K562 (cell line): ENCODE measurements around the gene GYS1. TPM values are rescaled to one million over a fixed set of nuclear protein-coding genes. Genes with fewer than 3 reads are reported as not detected.

Experiments
- ADNP ChIP-seq: fragments of 200-800 bp; sonication (Bioruptor generic); IDR thresholded peaks from 2 replicates; pipeline ENCODE4 v1.6.1; 2016; ENCODE audit warnings: missing genetic modification characterization, missing compliant biosample characterization
- CBFA2T3 ChIP-seq: fragments of 450-650 bp; IDR thresholded peaks from 2 replicates; pipeline ENCODE4 v1.6.1; 2017
- CTBP1 ChIP-seq: fragments of 450-650 bp; IDR thresholded peaks from 2 replicates; pipeline ENCODE4 v1.6.1; 2016; ENCODE audit warnings: borderline replicate concordance
- DNMT1 ChIP-seq: fragments of 450-650 bp; IDR thresholded peaks from 2 replicates; pipeline ENCODE4 v1.6.1; 2016; ENCODE audit warnings: antibody characterized with exemption, mild to moderate bottlenecking
- DPF2 ChIP-seq: fragments of 450-650 bp; IDR thresholded peaks from 2 replicates; pipeline ENCODE4 v1.6.1; 2016
- E2F3 ChIP-seq: fragments of 250-450 bp; sonication (Bioruptor Pico); IDR thresholded peaks from 2 replicates; pipeline ENCODE4 v1.4.0; 2020; ENCODE audit warnings: mild to moderate bottlenecking
- FOSL1 ChIP-seq: fragments of 200-800 bp; sonication (Bioruptor generic); conservative IDR thresholded peaks from 2 replicates; pipeline ENCODE4 v1.6.1; 2016; ENCODE audit warnings: missing genetic modification characterization, missing compliant biosample characterization
- FOXJ2 ChIP-seq: fragments of 200-800 bp; sonication (Bioruptor generic); IDR thresholded peaks from 2 replicates; pipeline ENCODE4 v1.6.1; 2016; ENCODE audit warnings: missing genetic modification characterization, missing compliant biosample characterization
- GABPB1 ChIP-seq: sonication (generic); formaldehyde crosslinking; IDR thresholded peaks from 2 replicates; pipeline ENCODE4 v1.8.0; 2022; ENCODE audit warnings: mild to moderate bottlenecking, missing genetic modification reagents
- GATAD2A ChIP-seq: fragments of 450-650 bp; IDR thresholded peaks from 2 replicates; pipeline ENCODE4 v1.6.1; 2017
- HMGN3 ChIP-seq: IDR thresholded peaks from 2 replicates; pipeline ENCODE4 v1.6.1; 2011; ENCODE audit warnings: borderline replicate concordance, low read depth, mild to moderate bottlenecking, mixed read lengths, low read length; ENCODE audit not compliant: insufficient read length; ENCODE audit errors: extremely low read depth
- HNRNPL ChIP-seq: fragments of 200-400 bp; formaldehyde crosslinking; IDR thresholded peaks from 2 replicates; pipeline ENCODE4 v1.6.1; 2017; ENCODE audit warnings: low read depth, mild to moderate bottlenecking, low read length
- ILK ChIP-seq: fragments of 450-650 bp; IDR thresholded peaks from 2 replicates; pipeline ENCODE4 v1.6.1; 2016; ENCODE audit warnings: missing genetic modification characterization, low read depth, mild to moderate bottlenecking, missing compliant biosample characterization, moderate library complexity, borderline replicate concordance
- MAFG ChIP-seq: fragments of 450-650 bp; conservative IDR thresholded peaks from 2 replicates; pipeline ENCODE4 v1.6.1; 2016; ENCODE audit warnings: missing genetic modification characterization, missing compliant biosample characterization
- NEUROD1 ChIP-seq: fragments of 150-350 bp; IDR thresholded peaks from 2 replicates; pipeline ENCODE4 v1.6.1; 2014; ENCODE audit warnings: borderline replicate concordance, low read length, low read depth; ENCODE audit not compliant: partially characterized antibody
- NRF1 ChIP-seq, 2 experiments: fragments of 450-650 bp; IDR thresholded peaks in 1 of 2; conservative IDR thresholded peaks in 1 of 2; 2 replicates each; pipeline ENCODE4 v1.6.1; 2014; ENCODE audit warnings: mild to moderate bottlenecking in 2 of 2
- POLR2AphosphoS2 ChIP-seq: IDR thresholded peaks from 2 replicates; pipeline ENCODE4 v1.6.1; 2012; ENCODE audit warnings: low read length, improper control_type of control experiment
- RBFOX2 ChIP-seq: fragments of 200-400 bp; formaldehyde crosslinking; IDR thresholded peaks from 2 replicates; pipeline ENCODE4 v1.6.1; 2017; ENCODE audit warnings: low read depth, mild to moderate bottlenecking, low read length, moderate library complexity
- RFX1 ChIP-seq: fragments of 450-650 bp; IDR thresholded peaks from 2 replicates; pipeline ENCODE4 v1.6.1; 2016; ENCODE audit warnings: mild to moderate bottlenecking, moderate library complexity
- STAT5A ChIP-seq: IDR thresholded peaks from 2 replicates; pipeline ENCODE4 v1.6.1; 2012; ENCODE audit warnings: low read length, inconsistent platforms, borderline replicate concordance
- TAF1 ChIP-seq: IDR thresholded peaks from 2 replicates; pipeline ENCODE4 v1.6.1; 2011; ENCODE audit warnings: mild to moderate bottlenecking, low read length, moderate library complexity; ENCODE audit not compliant: insufficient read depth, control insufficient read depth, severe bottlenecking; ENCODE audit errors: extremely low read depth
- TCFL5 ChIP-seq: fragments of 250-450 bp; sonication (Bioruptor Pico); conservative IDR thresholded peaks from 2 replicates; pipeline ENCODE4 v1.6.1; 2021; ENCODE audit warnings: mild to moderate bottlenecking, moderate library complexity, matching md5 sums
- ZNF12 ChIP-seq: sonication (generic); formaldehyde crosslinking; IDR thresholded peaks from 2 replicates; pipeline ENCODE4 v1.4.0; 2020; ENCODE audit warnings: mild to moderate bottlenecking, missing genetic modification reagents
- ZNF347 ChIP-seq: fragments of 450-650 bp; formaldehyde crosslinking; IDR thresholded peaks from 2 replicates; pipeline ENCODE4 v1.4.0; 2020; ENCODE audit warnings: low read depth, mild to moderate bottlenecking, moderate library complexity
- ZNF76 ChIP-seq: fragments of 250-450 bp; sonication (Bioruptor Pico); IDR thresholded peaks from 2 replicates; pipeline ENCODE4 v1.4.0; 2020; ENCODE audit warnings: mild to moderate bottlenecking, moderate library complexity, borderline replicate concordance
- ZSCAN32 ChIP-seq: fragments of 450-650 bp; formaldehyde crosslinking; IDR thresholded peaks from 2 replicates; pipeline ENCODE4 v1.4.0; 2020; ENCODE audit warnings: mild to moderate bottlenecking, moderate library complexity
- polyA plus RNA-seq, 8 experiments: library from polyadenylated mRNA; depleted of rRNA in 4 of 8; stranded (reverse) in 5 of 8; unstranded in 3 of 8; fragments of >200 nt; fragmentation: Nextera tagmentation in 2 of 8; fragmentation: Illumina TruSeq in 1 of 8; extraction: Ambion mirVana in 2 of 8; extraction: Trizol in 1 of 8; gene quantifications; 2 replicates each; pipeline versions ENCODE4 v1.2.1 to v1.2.3, GENCODE V29; 2011 to 2014; ENCODE audit warnings: inconsistent platforms in 1 of 8, missing spikeins in 1 of 8
- total RNA-seq, 7 experiments: library from RNA; depleted of rRNA in 6 of 7; stranded (reverse); fragments of >200 nt in 6 of 7; fragmentation: Illumina TruSeq in 2 of 7; extraction: Trizol in 2 of 7; gene quantifications; 2 replicates each; pipeline versions ENCODE4 v1.2.1 to v1.2.3, GENCODE V29; 2011 to 2021; ENCODE audit warnings: low replicate concordance in 1 of 7
- TF ChIP-seq, protein P1 (sequence below): fragments of 250-450 bp; sonication (Bioruptor Pico); IDR thresholded peaks from 2 replicates; pipeline ENCODE4 v1.8.0; 2021; ENCODE audit warnings: mild to moderate bottlenecking, moderate library complexity
- TF ChIP-seq, protein P2 (sequence below): sonication (generic); formaldehyde crosslinking; IDR thresholded peaks from 2 replicates; pipeline ENCODE4 v1.8.0; 2022; ENCODE audit warnings: mild to moderate bottlenecking, low read depth, missing genetic modification reagents
- TF ChIP-seq, protein P3 (sequence below): sonication (generic); formaldehyde crosslinking; IDR thresholded peaks from 2 replicates; pipeline ENCODE4 v1.8.1; 2022; ENCODE audit warnings: missing genetic modification reagents

The GYS1 gene
- total and polyA plus RNA-seq, 9 of the 15 experiments (the other 6 are each of a cell fraction or from before 2014, with no cell fraction given): 1.9 to 31.1 (median 15.2) TPM

DNA sequence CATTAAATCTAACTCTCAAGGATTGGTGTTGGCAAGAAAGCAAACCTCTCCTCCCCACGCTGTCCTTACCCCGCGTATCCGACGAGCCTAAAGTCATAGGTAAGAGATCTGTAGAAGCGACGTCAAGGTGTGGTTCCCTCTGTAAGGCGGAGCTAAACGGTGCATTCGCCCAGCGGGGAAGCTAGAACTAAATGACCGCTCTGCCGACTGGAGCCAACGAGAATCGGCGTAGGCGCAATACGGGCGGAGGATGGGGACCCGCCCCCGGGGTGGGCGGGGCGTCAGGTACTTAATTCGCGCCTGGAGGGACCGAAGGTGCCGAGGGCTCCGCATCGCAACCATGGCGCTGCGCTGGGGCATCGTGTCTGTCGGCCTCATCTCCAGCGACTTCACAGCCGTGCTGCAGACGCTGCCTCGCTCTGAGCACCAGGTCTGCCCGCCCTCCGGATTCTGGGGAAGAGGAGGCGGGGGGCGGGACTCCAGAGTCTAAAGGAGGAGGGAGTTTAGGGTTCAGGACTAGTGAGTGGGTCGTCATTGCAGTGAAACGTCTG is 59.7 kb downstream of the GYS1 start, which contains the start of gene DHDH (continued):
- TF ChIP-seq ZNF347 (no peak), STAT5A (no peak), HMGN3 (peak; percentile 91), TAF1 (peak; percentile 68), CTBP1 (peak; percentile 87), POLR2AphosphoS2 (no peak), HNRNPL (no peak), MAFG (no peak), ZNF76 (CRISPR knock-in tag) (no peak), ILK (tag) (no peak), RFX1 (no peak), TCFL5 (CRISPR knock-in tag) (no peak), E2F3 (0 out of 2 replicates have a peak, but pooled peaks have one; percentile 25), NRF1 (conservative IDR thresholded peaks at IDR 0.05 in 1 of 2, IDR thresholded peaks at IDR 0.05 in 1 of 2) (peak; percentile 78 to 81), ZSCAN32 (CRISPR knock-in tag) (no peak), CBFA2T3 (no peak), RBFOX2 (peak; percentile 78), NEUROD1 (no peak), GABPB1 (CRISPR knock-in tag) (no peak), GATAD2A (no peak), DPF2 (peak; percentile 48; the same call in 1 of the 2 replicates), DNMT1 (no peak), ZNF12 (CRISPR knock-in tag) (no peak), FOXJ2 (no peak), FOSL1 (tag) (no peak), ADNP (no peak)
- TF ChIP-seq, protein P1, sequence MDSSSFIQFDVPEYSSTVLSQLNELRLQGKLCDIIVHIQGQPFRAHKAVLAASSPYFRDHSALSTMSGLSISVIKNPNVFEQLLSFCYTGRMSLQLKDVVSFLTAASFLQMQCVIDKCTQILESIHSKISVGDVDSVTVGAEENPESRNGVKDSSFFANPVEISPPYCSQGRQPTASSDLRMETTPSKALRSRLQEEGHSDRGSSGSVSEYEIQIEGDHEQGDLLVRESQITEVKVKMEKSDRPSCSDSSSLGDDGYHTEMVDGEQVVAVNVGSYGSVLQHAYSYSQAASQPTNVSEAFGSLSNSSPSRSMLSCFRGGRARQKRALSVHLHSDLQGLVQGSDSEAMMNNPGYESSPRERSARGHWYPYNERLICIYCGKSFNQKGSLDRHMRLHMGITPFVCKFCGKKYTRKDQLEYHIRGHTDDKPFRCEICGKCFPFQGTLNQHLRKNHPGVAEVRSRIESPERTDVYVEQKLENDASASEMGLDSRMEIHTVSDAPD (CRISPR knock-in tag): no peak
- TF ChIP-seq, protein P2, sequence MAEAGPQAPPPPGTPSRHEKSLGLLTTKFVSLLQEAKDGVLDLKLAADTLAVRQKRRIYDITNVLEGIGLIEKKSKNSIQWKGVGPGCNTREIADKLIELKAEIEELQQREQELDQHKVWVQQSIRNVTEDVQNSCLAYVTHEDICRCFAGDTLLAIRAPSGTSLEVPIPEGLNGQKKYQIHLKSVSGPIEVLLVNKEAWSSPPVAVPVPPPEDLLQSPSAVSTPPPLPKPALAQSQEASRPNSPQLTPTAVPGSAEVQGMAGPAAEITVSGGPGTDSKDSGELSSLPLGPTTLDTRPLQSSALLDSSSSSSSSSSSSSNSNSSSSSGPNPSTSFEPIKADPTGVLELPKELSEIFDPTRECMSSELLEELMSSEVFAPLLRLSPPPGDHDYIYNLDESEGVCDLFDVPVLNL: no peak
- TF ChIP-seq, protein P3, sequence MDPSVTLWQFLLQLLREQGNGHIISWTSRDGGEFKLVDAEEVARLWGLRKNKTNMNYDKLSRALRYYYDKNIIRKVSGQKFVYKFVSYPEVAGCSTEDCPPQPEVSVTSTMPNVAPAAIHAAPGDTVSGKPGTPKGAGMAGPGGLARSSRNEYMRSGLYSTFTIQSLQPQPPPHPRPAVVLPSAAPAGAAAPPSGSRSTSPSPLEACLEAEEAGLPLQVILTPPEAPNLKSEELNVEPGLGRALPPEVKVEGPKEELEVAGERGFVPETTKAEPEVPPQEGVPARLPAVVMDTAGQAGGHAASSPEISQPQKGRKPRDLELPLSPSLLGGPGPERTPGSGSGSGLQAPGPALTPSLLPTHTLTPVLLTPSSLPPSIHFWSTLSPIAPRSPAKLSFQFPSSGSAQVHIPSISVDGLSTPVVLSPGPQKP (CRISPR knock-in tag): no peak
